HG03280 (cell line): ENCODE results near the gene ELANE.
"Not testable (repeated sequence)": the region's sequence is repeated elsewhere in the genome, so short reads cannot be mapped to it uniquely, and the experiment has no call there.

Experiments
- ATAC-seq: cut with Tn5 transposase; IDR thresholded peaks from one replicate; pipeline ENCODE4 v1.9.1; 2021; ENCODE audit warnings: mild to moderate bottlenecking, moderate library complexity; ENCODE audit not compliant: unreplicated experiment

ELANE gene

GRCh38 chr19:875265-875879 is 23.3 kb downstream of the ELANE start:
- ATAC-seq, result no peak

- no peak for ATAC-seq
Observed at GRCh38 chr19:876089-876488, 24.0 kb downstream of the ELANE start.

- ATAC-seq, result no peak
Observed at GRCh38 chr19:876780-877314, 24.7 kb downstream of the ELANE start.

GRCh38 chr19:877992-878660 is 26.0 kb downstream of the ELANE start:
- not testable (repeated sequence) for ATAC-seq

- not testable (repeated sequence) for ATAC-seq
Observed at GRCh38 chr19:878751-879561, 26.9 kb downstream of the ELANE start.

- ATAC-seq, result no peak
Observed at GRCh38 chr19:879711-880438, 27.8 kb downstream of the ELANE start.

GRCh38 chr19:881385-882071 is 29.4 kb downstream of the ELANE start:
- no peak for ATAC-seq

GRCh38 chr19:882871-883497 is 30.9 kb downstream of the ELANE start:
- no peak for ATAC-seq

GRCh38 chr19:883661-884211 is 31.6 kb downstream of the ELANE start:
- no peak for ATAC-seq

GRCh38 chr19:884420-885211 is 32.5 kb downstream of the ELANE start:
- ATAC-seq, result no peak

GRCh38 chr19:885536-886224 is 33.6 kb downstream of the ELANE start:
- no peak for ATAC-seq

- ATAC-seq, result no peak
Observed at GRCh38 chr19:887072-887471, 35.0 kb downstream of the ELANE start.

- no peak for ATAC-seq
Observed at GRCh38 chr19:887599-887998, 35.5 kb downstream of the ELANE start.

GRCh38 chr19:888581-889385 is 36.7 kb downstream of the ELANE start:
- ATAC-seq, result no peak

- ATAC-seq, result no peak
Observed at GRCh38 chr19:889662-890295, 37.7 kb downstream of the ELANE start.

- ATAC-seq, result no peak
Observed at GRCh38 chr19:890831-891230, 38.7 kb downstream of the ELANE start.
